HG03565 (cell line): ENCODE results near the gene GRK2.
A peak's percentile ranks its signal among the peaks of the same experiment; 100 is the strongest.

Source experiments
- ATAC-seq: cut with Tn5 transposase; IDR thresholded peaks from one replicate; pipeline ENCODE4 v1.9.1; 2021; ENCODE audit warnings: mild to moderate bottlenecking, moderate library complexity; ENCODE audit not compliant: unreplicated experiment

GRK2 gene

GRCh38 chr11:67280788-67281551 lies 14.7 kb downstream of the GRK2 start:
- no peak for ATAC-seq

GRCh38 chr11:67281552-67282150 lies 15.4 kb downstream of the GRK2 start:
- no peak for ATAC-seq

GRCh38 chr11:67282155-67282875 lies 16.0 kb downstream of the GRK2 start:
- no peak for ATAC-seq

- no peak for ATAC-seq
Measured at GRCh38 chr11:67282876-67283371, 16.7 kb downstream of the GRK2 start.

- ATAC-seq: no peak
Measured at GRCh38 chr11:67283481-67283963, 17.2 kb downstream of the GRK2 start.

GRCh38 chr11:67284811-67285540 lies 18.7 kb downstream of the GRK2 start:
- ATAC-seq: no peak

GRCh38 chr11:67285541-67286498 lies 19.5 kb downstream of the GRK2 start:
- ATAC-seq: no peak

- no peak for ATAC-seq
Measured at GRCh38 chr11:67286621-67287333, 20.5 kb downstream of the GRK2 start.

- ATAC-seq: no peak
Measured at GRCh38 chr11:67287355-67288197, 21.3 kb downstream of the GRK2 start.

GRCh38 chr11:67288198-67288451 lies 21.9 kb downstream of the GRK2 start:
- ATAC-seq: no peak

GRCh38 chr11:67288452-67289225 lies 22.4 kb downstream of the GRK2 start:
- peak; percentile 45 for ATAC-seq

GRCh38 chr11:67289226-67289650 lies 23.0 kb downstream of the GRK2 start, which contains the start of gene ANKRD13D:
Gene ANKRD13D, plus strand, starts transcription at chr11:67289303. Its CDS starts 158 bp downstream, at chr11:67289461.
- no peak for ATAC-seq

- no peak for ATAC-seq
Measured at GRCh38 chr11:67289651-67290479, 23.6 kb downstream of the GRK2 start.

- ATAC-seq: no peak
Measured at GRCh38 chr11:67290801-67291200, 24.5 kb downstream of the GRK2 start.

GRCh38 chr11:67291481-67292381 lies 25.5 kb downstream of the GRK2 start:
- no peak for ATAC-seq

- ATAC-seq: no peak
Measured at GRCh38 chr11:67292671-67293070, 26.4 kb downstream of the GRK2 start.
